ENCODE results near the gene MIS18BP1. TPM values are rescaled to one million over a fixed set of nuclear protein-coding genes. Genes with fewer than 3 reads are reported as not detected.

Gene MIS18BP1
- total RNA-seq, 2 experiments from 2014 or later, result 55.5 to 56.8 TPM

DNA sequence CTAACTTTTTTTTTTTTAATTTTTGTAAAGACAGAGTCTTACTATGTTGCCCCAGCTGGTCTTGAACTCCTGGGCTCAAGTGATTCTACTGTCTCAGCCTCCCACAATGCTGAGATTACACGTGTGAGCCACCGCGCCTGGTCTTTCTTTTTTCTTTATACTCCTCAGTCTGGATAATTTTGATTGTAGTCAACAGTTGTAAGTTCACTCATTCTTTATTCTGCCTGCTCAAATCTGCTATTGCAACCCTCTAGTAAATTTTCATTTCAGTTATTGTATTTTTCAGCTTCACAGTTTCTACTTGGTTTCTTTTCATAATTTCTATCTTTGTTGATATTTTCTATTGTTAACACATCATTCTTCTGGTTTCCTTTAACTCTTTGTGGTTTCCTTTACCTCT is 5.8 kb upstream of the MIS18BP1 start:
- H3K36me3 Mint-ChIP-seq (ENCODE audit: low read depth), result peaks cover 11% of the 10 kb centered on the region
- peaks cover 4% of the 10 kb centered on the region for H3K27me3 Mint-ChIP-seq (ENCODE audit: low read depth)
- no peak overlapping the region for H3K27ac Mint-ChIP-seq
- intact Hi-C loops (cut with micrococcal nuclease), result no loop called here
- H3K4me1 Mint-ChIP-seq (ENCODE audit: low read depth), result no peaks in the 10 kb centered on the region
- CTCF ChIA-PET, result interaction anchor here (2.2 kb wide), 1 partner anchor 10 kb away, joined by 9 read pairs; no protein-coding TSS in a partner anchor
- no peak overlapping the region for H3K4me3 Mint-ChIP-seq
- H3K9me3 Mint-ChIP-seq, result peaks cover 36% of the 10 kb centered on the region
- DNase-seq, result no peak

- CTCF ChIA-PET, result interaction anchor here (2.2 kb wide), 1 partner anchor 10 kb away, joined by 9 read pairs; no protein-coding TSS in a partner anchor
- peaks cover 4% of the 10 kb centered on the region for H3K27me3 Mint-ChIP-seq (ENCODE audit: low read depth)
- no peaks in the 10 kb centered on the region for H3K4me1 Mint-ChIP-seq (ENCODE audit: low read depth)
- DNase-seq, result no peak
- H3K4me3 Mint-ChIP-seq, result no peak overlapping the region
- H3K9me3 Mint-ChIP-seq, result peaks cover 36% of the 10 kb centered on the region
- intact Hi-C loops (cut with micrococcal nuclease), result no loop called here
- peaks cover 11% of the 10 kb centered on the region for H3K36me3 Mint-ChIP-seq (ENCODE audit: low read depth)
- no peak overlapping the region for H3K27ac Mint-ChIP-seq
Observed at GRCh38 chr14:45258073-45258472, 5.1 kb upstream of the MIS18BP1 start.

DNA sequence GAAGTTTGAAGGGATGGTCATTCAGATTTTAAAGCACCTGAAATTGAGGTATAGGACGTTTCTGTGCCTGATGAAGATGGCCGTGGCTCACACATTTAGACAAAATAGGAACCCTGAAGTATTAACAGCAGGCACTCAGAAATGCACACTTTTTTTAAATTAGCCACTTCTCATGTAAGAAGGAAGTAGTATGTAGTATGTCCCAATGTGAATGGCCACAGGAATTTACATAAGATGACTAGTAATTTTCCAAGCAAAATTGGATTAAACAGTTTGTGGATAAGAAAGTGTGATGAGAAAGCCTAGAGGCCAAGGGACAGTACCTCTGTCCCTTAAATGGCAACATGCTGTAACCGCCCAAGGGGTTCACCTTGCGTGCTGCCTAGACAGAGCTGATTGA is 1.8 kb upstream of the MIS18BP1 start:
- peaks cover 26% of the 10 kb centered on the region for H3K9me3 Mint-ChIP-seq
- H3K27me3 Mint-ChIP-seq (ENCODE audit: low read depth), result no peaks in the 10 kb centered on the region
- DNase-seq, result no peak
- intact Hi-C loops (cut with micrococcal nuclease), result no loop called here
- CTCF ChIA-PET, result interaction anchor here (1.7 kb wide), 1 partner anchor 14 kb away, joined by 6 read pairs; no protein-coding TSS in a partner anchor
- peaks cover 15% of the 10 kb centered on the region for H3K4me1 Mint-ChIP-seq (ENCODE audit: low read depth)
- peaks cover 7% of the 10 kb centered on the region for H3K36me3 Mint-ChIP-seq (ENCODE audit: low read depth)
- peak overlapping the region; percentile 0 for H3K27ac Mint-ChIP-seq
- H3K4me3 Mint-ChIP-seq, result no peak overlapping the region

GRCh38 chr14:45253754-45254310 is 830 bp upstream of the MIS18BP1 start:
- DNase-seq, result no peak
- CTCF ChIA-PET, result interaction anchor here (0.5 to 1.7 kb wide), 10 partner anchors 11 to 407 kb away, joined by 3 to 7 read pairs (median 4); no protein-coding TSS in a partner anchor
- intact Hi-C loops (cut with micrococcal nuclease), result loop anchor here (1.0 to 2.0 kb wide), 8 partner anchors 29 to 357 kb away; partner anchors contain the start of genes FKBP3, KLHL28 and PRPF39
- H3K4me3 Mint-ChIP-seq, result peak overlapping the region; percentile 89
- peaks cover 17% of the 10 kb centered on the region for H3K9me3 Mint-ChIP-seq
- no peaks in the 10 kb centered on the region for H3K27me3 Mint-ChIP-seq (ENCODE audit: low read depth)
- peaks cover 15% of the 10 kb centered on the region for H3K4me1 Mint-ChIP-seq (ENCODE audit: low read depth)
- peaks cover 4% of the 10 kb centered on the region for H3K36me3 Mint-ChIP-seq (ENCODE audit: low read depth)
- H3K27ac Mint-ChIP-seq, result peak overlapping the region; percentile 91

GRCh38 chr14:45252366-45253069 is 484 bp downstream of the MIS18BP1 start:
- DNase-seq, result peak; percentile 23

DNA sequence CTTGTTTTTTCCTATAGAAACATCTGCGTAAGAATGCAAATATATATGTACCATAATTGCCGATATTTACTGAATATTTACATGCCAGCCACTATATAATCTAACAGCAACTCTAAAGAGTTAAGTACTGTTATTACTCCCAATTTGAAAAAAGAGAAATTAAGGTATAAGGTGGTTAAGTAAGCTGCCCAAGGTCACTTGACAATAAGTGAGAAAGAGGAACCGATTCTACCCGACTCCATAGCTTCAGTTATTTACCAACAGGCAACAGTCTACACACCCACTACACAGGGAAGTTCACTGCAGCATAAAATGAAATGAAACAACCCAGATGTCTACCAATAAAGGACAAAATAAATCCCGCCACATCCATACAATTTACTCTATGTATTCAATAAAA is 1.1 kb downstream of the MIS18BP1 start:
- intact Hi-C loops (cut with micrococcal nuclease), result loop anchor here (2.0 kb wide), 2 partner anchors 27 to 57 kb away; no protein-coding TSS in a partner anchor
- DNase-seq, result no peak
- Mint-ChIP-seq H3K4me3 (peak overlapping the region; percentile 89), H3K9me3 (peaks cover 2% of the 10 kb centered on the region), H3K4me1 (ENCODE audit: low read depth) (peaks cover 15% of the 10 kb centered on the region), H3K27me3 (ENCODE audit: low read depth) (no peaks in the 10 kb centered on the region), H3K36me3 (ENCODE audit: low read depth) (peaks cover 2% of the 10 kb centered on the region), H3K27ac (peak overlapping the region; percentile 18)
- CTCF ChIA-PET, result interaction anchor here (0.7 to 1.0 kb wide), 3 partner anchors 8 to 137 kb away, joined by 3 read pairs; no protein-coding TSS in a partner anchor

More at GRCh38 chr14:45252366-45253069, 484 bp downstream of the MIS18BP1 start:
- peaks cover 15% of the 10 kb centered on the region for H3K4me1 Mint-ChIP-seq (ENCODE audit: low read depth)
- CTCF ChIA-PET, result interaction anchor here (0.6 to 1.4 kb wide), 7 partner anchors 9 to 405 kb away, joined by 3 to 7 read pairs (median 3); no protein-coding TSS in a partner anchor
- H3K36me3 Mint-ChIP-seq (ENCODE audit: low read depth), result peaks cover 2% of the 10 kb centered on the region
- H3K27me3 Mint-ChIP-seq (ENCODE audit: low read depth), result no peaks in the 10 kb centered on the region
- H3K4me3 Mint-ChIP-seq, result peak overlapping the region; percentile 89
- H3K9me3 Mint-ChIP-seq, result peaks cover 5% of the 10 kb centered on the region
- intact Hi-C loops (cut with micrococcal nuclease), result loop anchor here (1.0 to 2.0 kb wide), 8 partner anchors 28 to 355 kb away; partner anchors contain the start of genes FKBP3, KLHL28 and PRPF39
- peak overlapping the region; percentile 76 for H3K27ac Mint-ChIP-seq

- no peak for DNase-seq
- Mint-ChIP-seq H3K27me3 (ENCODE audit: low read depth) (no peaks in the 10 kb centered on the region), H3K36me3 (ENCODE audit: low read depth) (peaks cover 2% of the 10 kb centered on the region), H3K4me1 (ENCODE audit: low read depth) (peaks cover 15% of the 10 kb centered on the region), H3K9me3 (no peaks in the 10 kb centered on the region), H3K27ac (no peak overlapping the region), H3K4me3 (no peak overlapping the region)
- intact Hi-C loops (cut with micrococcal nuclease), result no loop called here
- CTCF ChIA-PET, result no interaction called here
Observed at GRCh38 chr14:45249856-45250575, 3.0 kb downstream of the MIS18BP1 start.

- intact Hi-C loops (cut with micrococcal nuclease), result no loop called here
- Mint-ChIP-seq H3K36me3 (ENCODE audit: low read depth) (peaks cover 4% of the 10 kb centered on the region), H3K4me1 (ENCODE audit: low read depth) (peaks cover 15% of the 10 kb centered on the region), H3K27me3 (ENCODE audit: low read depth) (no peaks in the 10 kb centered on the region), H3K4me3 (no peak overlapping the region), H3K9me3 (no peaks in the 10 kb centered on the region), H3K27ac (no peak overlapping the region)
- DNase-seq, result no peak
- CTCF ChIA-PET, result interaction anchor here (0.6 kb wide), 1 partner anchor 305 kb away, joined by 3 read pairs; no protein-coding TSS in a partner anchor
Observed at GRCh38 chr14:45247427-45247826, 5.6 kb downstream of the MIS18BP1 start.

DNA sequence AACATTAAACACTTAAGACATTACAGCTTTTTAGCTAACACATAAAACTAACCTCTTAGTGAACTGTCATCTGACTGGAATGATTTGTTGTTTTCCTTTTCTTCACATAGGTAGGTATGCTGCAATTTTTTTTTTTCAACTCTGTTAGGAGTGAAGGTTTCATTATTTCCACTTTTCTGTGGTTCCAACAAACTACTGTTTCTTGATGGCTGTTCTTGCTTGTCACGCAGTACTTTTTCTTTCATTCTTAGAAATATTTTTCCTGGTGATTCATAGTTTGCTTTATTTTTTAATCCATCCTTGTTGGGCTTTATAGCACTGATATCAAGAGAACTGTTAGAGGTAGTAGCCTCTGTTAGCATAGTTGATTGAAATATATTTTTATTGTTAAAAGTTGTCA is 6.3 kb downstream of the MIS18BP1 start:
- DNase-seq, result no peak
- no peaks in the 10 kb centered on the region for H3K27me3 Mint-ChIP-seq (ENCODE audit: low read depth)
- H3K9me3 Mint-ChIP-seq, result no peaks in the 10 kb centered on the region
- peaks cover 9% of the 10 kb centered on the region for H3K36me3 Mint-ChIP-seq (ENCODE audit: low read depth)
- H3K4me1 Mint-ChIP-seq (ENCODE audit: low read depth), result peaks cover 15% of the 10 kb centered on the region
- CTCF ChIA-PET, result no interaction called here
- intact Hi-C loops (cut with micrococcal nuclease), result no loop called here
- H3K27ac Mint-ChIP-seq, result no peak overlapping the region
- no peak overlapping the region for H3K4me3 Mint-ChIP-seq

DNA sequence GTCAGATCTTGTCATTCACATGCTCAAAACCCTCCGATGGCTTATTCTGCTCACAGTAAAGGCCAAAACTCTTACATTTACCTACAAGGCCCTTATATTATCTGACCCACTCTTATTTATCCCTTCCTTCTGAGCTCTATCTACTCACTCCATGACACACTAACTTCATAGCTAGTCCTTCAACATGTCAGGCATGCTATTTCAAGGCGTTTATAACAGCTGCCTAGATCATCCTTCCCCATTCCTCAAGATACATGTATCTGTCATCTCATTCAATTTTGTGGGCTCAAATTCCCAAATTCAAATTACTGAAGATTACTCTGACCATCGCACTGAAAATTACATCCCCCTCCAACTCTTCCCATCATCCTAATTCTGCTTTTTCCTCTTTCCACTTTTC is 6.9 kb downstream of the MIS18BP1 start:
- Mint-ChIP-seq H3K4me1 (ENCODE audit: low read depth) (peaks cover 10% of the 10 kb centered on the region), H3K9me3 (no peaks in the 10 kb centered on the region), H3K27ac (no peak overlapping the region), H3K36me3 (ENCODE audit: low read depth) (peaks cover 11% of the 10 kb centered on the region), H3K4me3 (no peak overlapping the region), H3K27me3 (ENCODE audit: low read depth) (no peaks in the 10 kb centered on the region)
- intact Hi-C loops (cut with micrococcal nuclease), result no loop called here
- CTCF ChIA-PET, result no interaction called here
- DNase-seq, result no peak

GRCh38 chr14:45242706-45243105 is 10.3 kb downstream of the MIS18BP1 start:
- Mint-ChIP-seq H3K27ac (no peak overlapping the region), H3K4me3 (no peak overlapping the region), H3K4me1 (ENCODE audit: low read depth) (no peaks in the 10 kb centered on the region), H3K27me3 (ENCODE audit: low read depth) (no peaks in the 10 kb centered on the region), H3K36me3 (ENCODE audit: low read depth) (peaks cover 22% of the 10 kb centered on the region), H3K9me3 (no peaks in the 10 kb centered on the region)
- no peak for DNase-seq
- intact Hi-C loops (cut with micrococcal nuclease), result no loop called here
- CTCF ChIA-PET, result interaction anchor here (1.6 kb wide), 1 partner anchor 11 kb away, joined by 5 read pairs; the partner anchor contains the start of gene MIS18BP1

DNA sequence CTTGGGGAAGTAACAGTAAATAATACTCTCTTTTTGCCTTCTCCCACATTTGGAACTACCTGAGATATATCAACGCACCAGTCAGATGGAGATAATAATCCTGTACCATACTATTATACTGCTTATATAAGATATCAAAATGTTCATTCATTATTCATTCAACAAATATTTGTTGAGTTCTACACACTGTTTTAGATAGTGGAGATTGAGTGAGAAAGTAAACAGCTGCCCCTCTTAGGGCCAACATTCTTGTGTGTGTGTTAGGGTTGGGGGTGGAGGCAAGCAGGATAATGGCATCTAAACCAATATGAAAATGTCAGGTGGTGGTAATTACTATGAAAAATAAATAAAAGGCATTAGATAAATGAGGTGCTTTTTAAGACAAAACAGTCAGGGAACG is 14.0 kb downstream of the MIS18BP1 start:
- no peaks in the 10 kb centered on the region for H3K27me3 Mint-ChIP-seq (ENCODE audit: low read depth)
- no peaks in the 10 kb centered on the region for H3K9me3 Mint-ChIP-seq
- H3K4me3 Mint-ChIP-seq, result no peak overlapping the region
- CTCF ChIA-PET, result interaction anchor here (0.7 kb wide), 1 partner anchor 10 kb away, joined by 4 read pairs; no protein-coding TSS in a partner anchor
- no peak overlapping the region for H3K27ac Mint-ChIP-seq
- intact Hi-C loops (cut with micrococcal nuclease), result no loop called here
- H3K4me1 Mint-ChIP-seq (ENCODE audit: low read depth), result no peaks in the 10 kb centered on the region
- DNase-seq, result no peak
- peaks cover 32% of the 10 kb centered on the region for H3K36me3 Mint-ChIP-seq (ENCODE audit: low read depth)
